Vagina (tissue), 2 donors: ENCODE data around the gene EVL. TPM values are rescaled to one million over a fixed set of nuclear protein-coding genes. Genes with fewer than 3 reads are reported as not detected.

Experiments used
- DNase-seq, 2 donors: peaks; one replicate each; pipeline ENCODE4 v3.0.0-alpha.2; 2017; ENCODE audit errors: extremely low spot score in 2 of 2
- H3K27ac ChIP-seq: fragments of 200-600 bp; sonication (generic); one replicate; pipeline ENCODE4 v1.5.1; 2019
- H3K27me3 ChIP-seq: fragments of 200-600 bp; sonication (generic); one replicate; pipeline ENCODE4 v1.5.1; 2019
- H3K36me3 ChIP-seq, 2 donors: fragments of 200-600 bp; sonication (generic); one replicate each; pipeline ENCODE4 v1.5.1; 2017 to 2019
- H3K4me1 ChIP-seq: fragments of 200-600 bp; sonication (generic); one replicate; pipeline ENCODE4 v1.5.1; 2019
- H3K4me3 ChIP-seq, 2 donors: fragments of 200-600 bp; sonication (generic); 1 replicate in 1 of 2; 2 replicates in 1 of 2; pipeline ENCODE4 v1.5.1; 2016 to 2019
- H3K9me3 ChIP-seq: fragments of 200-600 bp; sonication (generic); one replicate; pipeline ENCODE4 v1.5.1; 2019
- CTCF ChIP-seq, 3 experiments: fragments of 450-650 bp in 2 of 3; fragments of 200-600 bp in 1 of 3; sonication (generic) in 1 of 3; IDR thresholded peaks; one replicate each; pipeline ENCODE4 v1.5.1; 2017 to 2019; ENCODE audit warnings: antibody characterized with exemption in 3 of 3, mild to moderate bottlenecking in 2 of 3, moderate library complexity in 2 of 3
- POLR2A ChIP-seq, 2 donors: fragments of 450-650 bp; IDR thresholded peaks; one replicate each; pipeline ENCODE4 v1.6.1; 2017; ENCODE audit warnings: antibody characterized with exemption in 2 of 2, mild to moderate bottlenecking in 2 of 2, moderate library complexity in 2 of 2
- POLR2AphosphoS5 ChIP-seq, 2 donors: sonication (generic); formaldehyde crosslinking; IDR thresholded peaks; one replicate each; pipeline ENCODE4 v1.9.0; 2017; ENCODE audit warnings: antibody characterized with exemption in 2 of 2, mild to moderate bottlenecking in 2 of 2, low read depth in 1 of 2; ENCODE audit not compliant: insufficient read depth in 1 of 2
- intact Hi-C: fragments of 100-400 bp; cut with DNase I; formaldehyde crosslinking; loops from one replicate; pipeline ENCODE4 v1.15.1; 2023
- total RNA-seq: library from RNA; depleted of rRNA; stranded (reverse); fragments of >200 nt; gene quantifications from one replicate; pipeline ENCODE4 v1.2.3, GENCODE V29; 2016

The EVL gene
- total RNA-seq, 1 donor from 2014 or later = 112 TPM

DNA sequence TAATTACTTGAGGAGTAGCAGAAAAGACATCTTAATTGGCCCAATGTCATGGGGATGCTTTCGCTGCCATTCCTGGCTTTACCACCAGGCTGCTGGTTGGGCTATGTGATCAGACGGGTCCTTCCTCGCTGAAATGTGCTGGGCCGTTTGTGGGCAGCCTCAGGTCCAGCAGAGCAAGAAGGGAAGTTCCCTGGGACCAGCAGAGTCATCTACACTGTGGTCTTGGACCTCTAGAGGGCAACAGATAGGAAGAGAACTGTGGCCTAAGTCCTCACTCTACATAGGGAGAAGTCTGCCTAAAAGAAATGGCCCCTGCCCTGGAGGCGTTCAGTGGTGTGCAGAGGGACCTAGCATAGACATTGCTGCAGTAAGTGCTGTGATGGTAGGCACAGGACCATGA lies 10.9 kb downstream of the EVL start:
- Histone ChIP-seq H3K36me3 (no peaks in the 10 kb centered on the region), H3K27ac (peak overlapping the region; percentile 31), H3K9me3 (no peaks in the 10 kb centered on the region), H3K4me1 (peaks cover 52% of the 10 kb centered on the region), H3K27me3 (no peaks in the 10 kb centered on the region), H3K4me3 (no peak overlapping the region)
- intact Hi-C loops = no loop called here
- DNase-seq = peak in 1 of 2 donors; percentile 77
- TF ChIP-seq POLR2A (IDR thresholded peaks at IDR 0.05) = no peak
- TF ChIP-seq CTCF (IDR thresholded peaks at IDR 0.05) = no peak

DNA sequence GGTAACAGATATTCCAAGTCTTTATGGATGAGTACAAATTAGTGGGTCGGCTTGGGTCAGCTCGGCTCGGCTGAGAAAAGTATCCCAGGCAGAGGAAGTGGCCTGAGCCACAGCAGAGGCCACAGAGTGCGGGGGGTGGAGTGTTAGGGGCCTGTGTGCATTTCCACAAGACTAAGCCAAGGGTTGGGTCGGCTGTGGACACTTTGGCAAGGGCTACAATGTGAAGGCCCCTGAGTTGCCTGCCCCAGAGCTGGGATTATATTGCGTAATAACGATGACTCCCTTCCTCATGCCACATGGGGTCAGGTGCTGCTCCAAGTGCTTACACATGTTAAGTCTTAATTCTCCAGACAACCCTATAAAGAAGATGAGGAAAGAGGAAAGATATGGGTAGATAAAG lies 11.4 kb downstream of the EVL start:
- Histone ChIP-seq H3K36me3 (no peaks in the 10 kb centered on the region), H3K27me3 (no peaks in the 10 kb centered on the region), H3K4me3 (no peak overlapping the region), H3K27ac (peak overlapping the region; percentile 31), H3K4me1 (peaks cover 52% of the 10 kb centered on the region), H3K9me3 (no peaks in the 10 kb centered on the region)
- peak in 1 of 2 donors; percentile 88 for DNase-seq
- TF ChIP-seq POLR2AphosphoS5 (IDR thresholded peaks at IDR 0.05; ENCODE audit: insufficient read depth in 1 of 2, low read depth in 1 of 2) = peak; percentile 14 to 27
- no peak for TF ChIP-seq CTCF (IDR thresholded peaks at IDR 0.05)
- TF ChIP-seq POLR2A (IDR thresholded peaks at IDR 0.05) = no peak
- intact Hi-C loops = no loop called here

DNA sequence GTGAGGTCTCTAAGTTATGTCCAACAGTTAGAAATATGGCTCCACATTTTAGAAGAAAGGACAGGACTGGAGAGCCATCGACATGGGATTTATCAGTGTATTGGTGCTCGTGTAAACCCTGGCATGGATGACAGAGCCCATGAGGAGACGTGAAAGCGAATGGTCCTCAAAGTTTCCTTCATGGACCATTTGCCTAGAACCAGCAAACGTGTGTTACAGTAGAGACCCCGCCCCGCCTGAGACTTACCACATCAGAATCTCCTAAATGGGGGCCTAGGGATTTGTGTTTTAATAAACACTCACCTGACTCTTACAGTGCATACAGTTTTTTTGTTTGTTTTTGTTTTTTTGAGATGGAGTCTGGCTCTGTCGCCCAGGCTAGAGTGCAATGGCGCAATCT lies 12.2 kb downstream of the EVL start:
- Histone ChIP-seq H3K9me3 (no peaks in the 10 kb centered on the region), H3K27me3 (no peaks in the 10 kb centered on the region), H3K4me3 (no peak overlapping the region), H3K27ac (no peak overlapping the region), H3K36me3 (no peaks in the 10 kb centered on the region), H3K4me1 (peaks cover 52% of the 10 kb centered on the region)
- TF ChIP-seq POLR2A (IDR thresholded peaks at IDR 0.05) = no peak
- no peak for TF ChIP-seq CTCF (IDR thresholded peaks at IDR 0.05)
- TF ChIP-seq POLR2AphosphoS5 (IDR thresholded peaks at IDR 0.05; ENCODE audit: insufficient read depth in 1 of 2, low read depth in 1 of 2) = no peak
- peak in 1 of 2 donors; percentile 42 for DNase-seq
- intact Hi-C loops = no loop called here

- H3K9me3 ChIP-seq = no peaks in the 10 kb centered on the region
- peaks cover 53% of the 10 kb centered on the region for H3K4me1 ChIP-seq
- H3K36me3 ChIP-seq = no peaks in the 10 kb centered on the region
- no peaks in the 10 kb centered on the region for H3K27me3 ChIP-seq
- intact Hi-C loops = no loop called here
- no peak for TF ChIP-seq POLR2A (IDR thresholded peaks at IDR 0.05)
- TF ChIP-seq CTCF (IDR thresholded peaks at IDR 0.05) = no peak
- TF ChIP-seq POLR2AphosphoS5 (IDR thresholded peaks at IDR 0.05; ENCODE audit: insufficient read depth in 1 of 2, low read depth in 1 of 2) = no peak
- H3K27ac ChIP-seq = no peak overlapping the region
- DNase-seq = peak in 1 of 2 donors; percentile 78
- H3K4me3 ChIP-seq = no peak overlapping the region
These were observed 13.1 kb downstream of the EVL start for GRCh38 chr14:100078216-100078803.

GRCh38 chr14:100078997-100079725 lies 13.9 kb downstream of the EVL start:
- Histone ChIP-seq H3K4me1 (peaks cover 53% of the 10 kb centered on the region), H3K27me3 (no peaks in the 10 kb centered on the region), H3K36me3 (no peaks in the 10 kb centered on the region), H3K27ac (no peak overlapping the region), H3K9me3 (no peaks in the 10 kb centered on the region), H3K4me3 (no peak overlapping the region)
- TF ChIP-seq CTCF (IDR thresholded peaks at IDR 0.05) = no peak
- peak in 1 of 2 donors; percentile 12 for TF ChIP-seq POLR2AphosphoS5 (IDR thresholded peaks at IDR 0.05; ENCODE audit: insufficient read depth in 1 of 2, low read depth in 1 of 2)
- intact Hi-C loops = no loop called here
- DNase-seq = peak; percentile 55 to 71
